Pancreas (tissue), 10 donors: Measurements from ENCODE around the gene BCL11A. TPM values are rescaled to one million over a fixed set of nuclear protein-coding genes. Genes with fewer than 3 reads are reported as not detected.

Source experiments
- ATAC-seq, 4 donors: fragments of 200-7000 bp; cut with Tn5 transposase; one replicate each; pipeline versions ENCODE4 v1.8.0 to v1.9.1; 2020; ENCODE audit warnings: mild to moderate bottlenecking in 4 of 4, moderate library complexity in 4 of 4
- DNase-seq, 6 donors: peaks; one replicate each; pipeline ENCODE4 v3.0.0-alpha.2; 2020
- FAIRE-seq: peaks from 2 replicates; lab custom pipeline; 2012; peaks lifted over from hg19 to GRCh38; lab: Jason Lieb, UNC
- H3K27ac ChIP-seq, 4 donors: fragments of 200-600 bp; sonication (generic); 1 replicate in 3 of 4; 2 replicates in 1 of 4; pipeline versions ENCODE4 v1.5.0 to v1.8.0; 2020
- H3K27me3 ChIP-seq, 4 donors: fragments of 200-600 bp; one replicate each; pipeline ENCODE4 v1.8.0; 2021
- H3K36me3 ChIP-seq, 3 donors: fragments of 200-600 bp; sonication (generic) in 1 of 3; one replicate each; pipeline versions ENCODE4 v1.5.0 to v1.8.0; 2020 to 2021
- H3K4me1 ChIP-seq, 3 donors: fragments of 200-600 bp; one replicate each; pipeline ENCODE4 v1.8.0; 2021
- H3K4me3 ChIP-seq, 4 donors: fragments of 200-600 bp; sonication (generic) in 2 of 4; one replicate each; pipeline versions ENCODE4 v1.5.0 to v1.8.0; 2020 to 2021
- H3K9me3 ChIP-seq, 4 donors: fragments of 200-600 bp; one replicate each; pipeline ENCODE4 v1.8.0; 2021
- whole genome bisulfite sequencing, 2 donors: extraction: QIAGEN DNeasy Blood & Tissue Kit; methylation state at CpG; one replicate each; pipeline ENCODE4 v1.1.7; 2013; 5-methylcytosine and 5-hydroxymethylcytosine counted together
- intact Hi-C, 3 donors: fragments of 100-400 bp; cut with DNase I; formaldehyde crosslinking; loops; one replicate each; pipeline versions ENCODE4 v1.11.1 to v1.14.2; 2022
- polyA plus RNA-seq, 2 donors: library from polyadenylated mRNA; stranded (reverse); fragments of 200-250 nt; gene quantifications; one replicate each; pipeline ENCODE4 v1.2.3, GENCODE V29; 2013
- total RNA-seq, 6 donors: library from RNA; stranded (reverse); fragmentation: NEBNext Ultra II Directional in 4 of 6; extraction: Animal tissue kit (Norgen Biotek cat#: 25700) in 4 of 6; gene quantifications; one replicate each; pipeline versions ENCODE4 v1.2.1 to v1.2.4, GENCODE V29; 2021 to 2023
- TF ChIP-seq, protein P1 (sequence below), 4 donors: fragments of 200-600 bp; sonication (generic) in 3 of 4; IDR thresholded peaks; one replicate each; pipeline versions ENCODE4 v1.5.0 to v1.8.0; 2021; ENCODE audit warnings: antibody characterized with exemption in 4 of 4
- donor health status: healthy with polysubstance abuse.
- donor health status: DM: no; HTN: no; CAD: no; lungs with moderate emphysema.
- donor health status: DM: no; HTN: no; CAD: no.
- donor health status: control.
- donor health status: control.
- donor health status: Bipolar disorder and iron deficiency.
- donor health status: DM: yes; HTN: yes; CAD: no.
- donor health status: DM: no; HTN: no; CAD: no.
- donor health status: DM: no; HTN: no; CAD: no.
- donor health status: DM: yes; HTN: yes; CAD: no.

Gene BCL11A
- total and polyA plus RNA-seq, 8 donors: 4.4 to 16.1 (median 11.7) TPM

DNA sequence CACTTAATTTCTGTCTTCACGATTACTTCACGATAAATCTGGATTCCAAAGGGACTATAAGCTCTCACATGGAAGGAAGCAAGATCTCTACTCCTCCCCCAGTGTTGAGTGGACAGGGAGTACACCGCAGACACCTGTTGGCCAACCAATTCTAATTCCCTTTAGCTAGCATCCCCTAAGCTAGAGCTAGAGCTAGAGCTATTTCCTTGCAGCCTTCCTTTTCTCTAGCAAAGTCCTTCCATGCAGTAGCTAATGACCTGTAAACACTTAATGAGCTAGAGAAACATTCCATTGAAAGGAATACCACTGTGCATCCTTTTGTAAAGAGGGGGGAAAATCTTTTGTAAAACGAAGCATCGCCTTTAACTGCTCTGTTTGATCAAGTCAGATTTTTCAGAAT, 56.5 kb downstream of the BCL11A start:
- TF ChIP-seq, protein P1, sequence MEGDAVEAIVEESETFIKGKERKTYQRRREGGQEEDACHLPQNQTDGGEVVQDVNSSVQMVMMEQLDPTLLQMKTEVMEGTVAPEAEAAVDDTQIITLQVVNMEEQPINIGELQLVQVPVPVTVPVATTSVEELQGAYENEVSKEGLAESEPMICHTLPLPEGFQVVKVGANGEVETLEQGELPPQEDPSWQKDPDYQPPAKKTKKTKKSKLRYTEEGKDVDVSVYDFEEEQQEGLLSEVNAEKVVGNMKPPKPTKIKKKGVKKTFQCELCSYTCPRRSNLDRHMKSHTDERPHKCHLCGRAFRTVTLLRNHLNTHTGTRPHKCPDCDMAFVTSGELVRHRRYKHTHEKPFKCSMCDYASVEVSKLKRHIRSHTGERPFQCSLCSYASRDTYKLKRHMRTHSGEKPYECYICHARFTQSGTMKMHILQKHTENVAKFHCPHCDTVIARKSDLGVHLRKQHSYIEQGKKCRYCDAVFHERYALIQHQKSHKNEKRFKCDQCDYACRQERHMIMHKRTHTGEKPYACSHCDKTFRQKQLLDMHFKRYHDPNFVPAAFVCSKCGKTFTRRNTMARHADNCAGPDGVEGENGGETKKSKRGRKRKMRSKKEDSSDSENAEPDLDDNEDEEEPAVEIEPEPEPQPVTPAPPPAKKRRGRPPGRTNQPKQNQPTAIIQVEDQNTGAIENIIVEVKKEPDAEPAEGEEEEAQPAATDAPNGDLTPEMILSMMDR (IDR thresholded peaks at IDR 0.05): no peak
- no peak for DNase-seq
- no peak for FAIRE-seq
- intact Hi-C loops: loop anchor here in 1 of 3 donors (10.0 kb wide), 1 partner anchor 48 kb away; no protein-coding TSS in a partner anchor
- 92 to 97% methylated on average over 5 of the region's 5 CpGs for WGBS, 2 donors
- H3K4me3 ChIP-seq: no peak overlapping the region
- peaks cover 0 to 5% (median 4%) of the 10 kb centered on the region in 3 donors for H3K4me1 ChIP-seq
- H3K36me3 ChIP-seq: no peaks in the 10 kb centered on the region
- no peak overlapping the region for H3K27ac ChIP-seq
- no peaks in the 10 kb centered on the region for H3K9me3 ChIP-seq
- no peaks in the 10 kb centered on the region for H3K27me3 ChIP-seq
- ATAC-seq: no peak

DNA sequence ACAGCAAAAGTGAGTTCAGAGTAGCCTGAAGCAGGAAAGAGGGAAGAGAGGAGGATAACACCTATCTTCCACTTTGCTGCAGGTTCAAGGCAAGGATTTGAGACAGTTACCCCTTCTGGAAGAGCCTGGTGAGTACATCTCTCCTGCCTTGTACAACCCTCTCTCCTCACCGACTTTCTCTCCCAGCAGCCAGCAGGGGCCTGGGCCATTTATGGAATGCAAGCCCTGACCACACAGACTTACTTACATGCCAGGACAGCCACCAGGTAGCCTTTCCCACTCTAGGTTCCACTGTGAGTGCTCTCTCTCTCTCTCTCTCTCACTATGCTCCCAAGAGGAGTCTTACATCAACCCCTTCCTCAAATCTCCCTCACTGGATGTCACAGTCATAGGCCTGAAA, 57.0 kb downstream of the BCL11A start:
- intact Hi-C loops: loop anchor here in 1 of 3 donors (10.0 kb wide), 1 partner anchor 48 kb away; no protein-coding TSS in a partner anchor
- TF ChIP-seq, protein P1 (IDR thresholded peaks at IDR 0.05): no peak

DNA sequence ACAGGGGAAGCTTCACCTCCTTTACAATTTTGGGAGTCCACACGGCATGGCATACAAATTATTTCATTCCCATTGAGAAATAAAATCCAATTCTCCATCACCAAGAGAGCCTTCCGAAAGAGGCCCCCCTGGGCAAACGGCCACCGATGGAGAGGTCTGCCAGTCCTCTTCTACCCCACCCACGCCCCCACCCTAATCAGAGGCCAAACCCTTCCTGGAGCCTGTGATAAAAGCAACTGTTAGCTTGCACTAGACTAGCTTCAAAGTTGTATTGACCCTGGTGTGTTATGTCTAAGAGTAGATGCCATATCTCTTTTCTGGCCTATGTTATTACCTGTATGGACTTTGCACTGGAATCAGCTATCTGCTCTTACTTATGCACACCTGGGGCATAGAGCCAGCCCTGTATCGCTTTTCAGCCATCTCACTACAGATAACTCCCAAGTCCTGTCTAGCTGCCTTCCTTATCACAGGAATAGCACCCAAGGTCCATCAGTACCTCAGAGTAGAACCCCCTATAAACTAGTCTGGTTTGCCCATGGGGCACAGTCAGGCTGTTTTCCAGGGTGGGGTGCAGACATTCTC, 58.3 kb downstream of the BCL11A start:
- no peak for FAIRE-seq
- DNase-seq: no peak
- intact Hi-C loops: loop anchor here in 1 of 3 donors (10.0 kb wide), 1 partner anchor 50 kb away; no protein-coding TSS in a partner anchor

More for the DNA sequence above, 57.0 kb downstream of the BCL11A start:
- H3K4me3 ChIP-seq: no peak overlapping the region
- ATAC-seq: no peak
- no peak overlapping the region for H3K27ac ChIP-seq
- no peaks in the 10 kb centered on the region for H3K27me3 ChIP-seq
- H3K9me3 ChIP-seq: no peaks in the 10 kb centered on the region
- peaks cover 0 to 5% (median 4%) of the 10 kb centered on the region in 3 donors for H3K4me1 ChIP-seq
- no peak for FAIRE-seq
- no peaks in the 10 kb centered on the region for H3K36me3 ChIP-seq
- DNase-seq: no peak
- WGBS, 2 donors: 85 to 88% methylated on average over 1 of the region's 1 CpG

DNA sequence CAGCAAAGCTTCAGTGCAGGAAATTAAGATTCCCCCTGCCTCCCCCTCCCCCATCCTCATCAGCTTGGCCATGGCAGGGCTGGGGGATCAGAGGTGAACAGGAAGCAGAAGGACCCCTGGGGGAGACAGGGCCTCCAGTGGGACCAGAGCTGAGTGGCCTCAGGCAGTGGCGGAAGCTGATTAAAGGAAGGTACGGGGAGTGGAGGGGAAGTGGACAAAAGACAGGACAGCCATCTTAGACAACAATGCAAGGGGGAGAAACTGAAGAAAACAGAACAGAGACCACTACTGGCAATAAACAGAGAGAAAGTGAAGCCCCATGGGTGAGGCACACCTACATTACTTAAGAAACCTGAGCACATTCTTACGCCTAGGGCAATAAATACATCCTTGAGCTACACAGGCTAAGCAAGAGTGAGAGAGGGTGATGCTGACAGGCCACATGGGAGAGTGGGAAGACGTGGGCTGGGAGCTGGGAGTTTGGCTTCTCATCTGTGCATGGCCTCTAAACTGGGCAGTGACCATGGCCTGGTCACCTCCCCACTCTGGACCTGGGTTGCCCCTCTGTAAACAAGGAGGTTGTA, 59.6 kb downstream of the BCL11A start:
- DNase-seq (no peak), ATAC-seq (no peak), FAIRE-seq (no peak)
- Histone ChIP-seq H3K9me3 (no peaks in the 10 kb centered on the region), H3K36me3 (no peaks in the 10 kb centered on the region), H3K27ac (no peak overlapping the region), H3K4me3 (no peak overlapping the region), H3K27me3 (no peaks in the 10 kb centered on the region), H3K4me1 (peaks cover 0 to 5% (median 0%) of the 10 kb centered on the region in 3 donors)
- intact Hi-C loops: loop anchor here in 1 of 3 donors (10.0 kb wide), 1 partner anchor 51 kb away; no protein-coding TSS in a partner anchor
- WGBS, 2 donors: 92 to 96% methylated on average over 4 of the region's 4 CpGs
- TF ChIP-seq, protein P1 (IDR thresholded peaks at IDR 0.05): no peak

More for the DNA sequence above, 58.3 kb downstream of the BCL11A start:
- Histone ChIP-seq H3K9me3 (no peaks in the 10 kb centered on the region), H3K4me1 (peaks cover 0 to 5% (median 4%) of the 10 kb centered on the region in 3 donors), H3K4me3 (no peak overlapping the region), H3K27ac (no peak overlapping the region), H3K36me3 (no peaks in the 10 kb centered on the region), H3K27me3 (no peaks in the 10 kb centered on the region)
- ATAC-seq: peak; percentile 69 to 88 (median 77)
- TF ChIP-seq, protein P1 (IDR thresholded peaks at IDR 0.05): no peak
- WGBS, 2 donors: 46 to 56% methylated on average over 6 of the region's 6 CpGs
